ENCODE data around the gene FABP1. TPM values are rescaled to one million over a fixed set of nuclear protein-coding genes. Genes with fewer than 3 reads are reported as not detected.

FABP1 gene
- total RNA-seq, 2 donors from 2014 or later = not detected

- ATAC-seq (no peak), DNase-seq (ENCODE audit: low spot score in 2 of 2) (no peak)
- no peaks in the 10 kb centered on the region for H3K9me3 Mint-ChIP-seq
- no peaks in the 10 kb centered on the region for H3K36me3 Mint-ChIP-seq
- no peak overlapping the region for H3K27ac Mint-ChIP-seq
Measured at GRCh38 chr2:88077080-88077479, 50.8 kb downstream of the FABP1 start.

- no peak for ATAC-seq
- Mint-ChIP-seq H3K9me3 (no peaks in the 10 kb centered on the region), H3K27ac (no peak overlapping the region), H3K36me3 (no peaks in the 10 kb centered on the region)
- DNase-seq (ENCODE audit: low spot score in 2 of 2) = no peak
Measured at GRCh38 chr2:88074854-88075292, 53.0 kb downstream of the FABP1 start.

DNA sequence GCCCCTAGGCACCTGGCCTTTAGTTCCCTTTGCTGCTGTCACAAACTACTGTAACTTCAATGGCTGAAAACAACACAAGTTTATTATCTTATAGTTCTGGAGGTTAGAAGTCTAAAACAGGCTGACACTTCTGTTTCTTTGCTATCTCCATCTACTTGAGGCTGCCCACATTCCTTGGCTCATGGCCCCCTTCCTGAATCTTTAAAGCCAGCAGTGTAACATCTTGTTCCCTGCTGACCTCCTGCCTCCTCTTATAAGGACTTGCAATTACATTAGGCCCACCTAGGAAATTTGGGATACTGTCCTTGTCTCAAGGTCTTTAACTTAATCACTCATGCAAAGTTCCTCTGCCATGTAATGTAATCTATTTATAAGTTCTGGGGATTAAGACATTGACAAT lies 53.7 kb downstream of the FABP1 start:
- ATAC-seq (no peak), DNase-seq (ENCODE audit: low spot score in 2 of 2) (no peak)
- Mint-ChIP-seq H3K9me3 (no peaks in the 10 kb centered on the region), H3K27ac (no peak overlapping the region), H3K36me3 (no peaks in the 10 kb centered on the region)

Other genes with a start within 250 kb of the FABP1 start
- gene RNU2-63P, start 111.5 kb downstream of the FABP1 start, total RNA-seq = 10 to 100 TPM; 12.6 to 43.6 TPM
- gene KRCC1, start 72.3 kb downstream of the FABP1 start, total RNA-seq = 10 to 100 TPM in 1 of 2 donors, 1 to 10 TPM in 1; 1.3 to 11.7 TPM
- gene SMYD1, start 60.2 kb downstream of the FABP1 start, total RNA-seq = not detected
- 1 to 10 TPM; 1.1 to 1.4 TPM for gene THNSL2, start 42.3 kb upstream of the FABP1 start, total RNA-seq